Measurements from ENCODE around the gene ARHGEF19. TPM values are rescaled to one million over a fixed set of nuclear protein-coding genes. Genes with fewer than 3 reads are reported as not detected.
A peak's percentile ranks its signal among the peaks of the same experiment; 100 is the strongest.

ARHGEF19 gene
- total and polyA plus RNA-seq, 8 donors = 5.0 to 17.1 (median 9.7) TPM

- no peaks in the 10 kb centered on the region for H3K9me3 ChIP-seq
- ATAC-seq (peak; percentile 76 to 83 (median 80)), FAIRE-seq (no peak), DNase-seq (peak; percentile 90 to 96 (median 91))
- intact Hi-C loops (cut with DNase I) = no loop called here
- peak within 1 kb of the TSS; percentile 29 to 95 (median 88) for H3K4me3 ChIP-seq
- H3K4me1 ChIP-seq = peaks cover 0 to 7% (median 0%) of the 10 kb centered on the region in 3 donors
- peak within 1 kb of the TSS; percentile 86 to 98 (median 94) for H3K27ac ChIP-seq
- TF ChIP-seq CTCF (IDR thresholded peaks at IDR 0.05) = no peak
- no peaks in the 10 kb centered on the region for H3K36me3 ChIP-seq
- WGBS, 2 donors = 2% methylated on average over 65 to 89 of the region's 89 CpGs
- no peaks in the 10 kb centered on the region for H3K27me3 ChIP-seq
These were observed 56.7 kb downstream of the ARHGEF19 start, which contains the start of gene EPHA2 for GRCh38 chr1:16155537-16156410. TSS of gene EPHA2 (minus strand) at chr1:16156069. CDS start at chr1:16155932, 137 bp downstream.

- peak overlapping the region; percentile 29 to 95 (median 88) for H3K4me3 ChIP-seq
- ATAC-seq (no peak), DNase-seq (no peak), FAIRE-seq (no peak)
- intact Hi-C loops (cut with DNase I) = no loop called here
- H3K27ac ChIP-seq = peak overlapping the region; percentile 86 to 98 (median 94)
- peaks cover 0 to 2% (median 0%) of the 10 kb centered on the region in 3 donors for H3K36me3 ChIP-seq
- H3K9me3 ChIP-seq = no peaks in the 10 kb centered on the region
- TF ChIP-seq CTCF (IDR thresholded peaks at IDR 0.05) = no peak
- no peaks in the 10 kb centered on the region for H3K27me3 ChIP-seq
- 25 to 28% methylated on average over 17 of the region's 17 CpGs for WGBS, 2 donors
- H3K4me1 ChIP-seq = peaks cover 0 to 7% (median 0%) of the 10 kb centered on the region in 3 donors
These were observed 58.3 kb downstream of the ARHGEF19 start for GRCh38 chr1:16153999-16154673.

GRCh38 chr1:16153096-16153998 lies 59.1 kb downstream of the ARHGEF19 start:
- Histone ChIP-seq H3K4me3 (peak overlapping the region in 3 of 4 donors; percentile 82 to 95 (median 93)), H3K9me3 (no peaks in the 10 kb centered on the region), H3K27ac (peak overlapping the region in 3 of 4 donors; percentile 86 to 94 (median 93)), H3K27me3 (no peaks in the 10 kb centered on the region), H3K36me3 (peaks cover 0 to 10% (median 1%) of the 10 kb centered on the region in 3 donors), H3K4me1 (peaks cover 0 to 7% (median 0%) of the 10 kb centered on the region in 3 donors)
- TF ChIP-seq CTCF (IDR thresholded peaks at IDR 0.05) = no peak
- ATAC-seq (no peak), FAIRE-seq (no peak), DNase-seq (no peak)
- 59 to 64% methylated on average over 13 of the region's 13 CpGs for WGBS, 2 donors
- intact Hi-C loops (cut with DNase I) = no loop called here

GRCh38 chr1:16152481-16153087 lies 59.9 kb downstream of the ARHGEF19 start:
- peaks cover 0 to 17% (median 9%) of the 10 kb centered on the region in 3 donors for H3K36me3 ChIP-seq
- 71% methylated on average over 16 of the region's 16 CpGs for WGBS, 2 donors
- H3K27ac ChIP-seq = peak overlapping the region in 3 of 4 donors; percentile 86 to 94 (median 93)
- FAIRE-seq (no peak), DNase-seq (no peak), ATAC-seq (no peak)
- H3K9me3 ChIP-seq = no peaks in the 10 kb centered on the region
- no peaks in the 10 kb centered on the region for H3K27me3 ChIP-seq
- peaks cover 0 to 7% (median 0%) of the 10 kb centered on the region in 3 donors for H3K4me1 ChIP-seq
- no peak for TF ChIP-seq CTCF (IDR thresholded peaks at IDR 0.05)
- H3K4me3 ChIP-seq = peak overlapping the region in 2 of 4 donors; percentile 93 to 95
- intact Hi-C loops (cut with DNase I) = no loop called here
